ENCODE results near the gene SLC35B2.
A peak's percentile ranks its signal among the peaks of the same experiment; 100 is the strongest.
"Not testable (repeated sequence)": the region's sequence is repeated elsewhere in the genome, so short reads cannot be mapped to it uniquely, and the experiment has no call there.

Gene SLC35B2

GRCh38 chr6:44235891-44236516, 21.3 kb downstream of the SLC35B2 start:
- H3K4me1 ChIP-seq (ENCODE audit: insufficient read depth, insufficient read length), result peaks cover 10% of the 10 kb centered on the region
- H3K4me3 ChIP-seq (ENCODE audit: insufficient read length, low read depth), result no peak overlapping the region
- no peaks in the 10 kb centered on the region for H3K9me3 ChIP-seq (ENCODE audit: insufficient read depth, low read length)
- no peak for DNase-seq (ENCODE audit: low read depth, low spot score)
- H3K36me3 ChIP-seq (ENCODE audit: insufficient read depth, insufficient read length, low read length), result peaks cover 39% of the 10 kb centered on the region
- H3K9ac ChIP-seq (ENCODE audit: insufficient read length, low read depth), result no peak overlapping the region
- H3K27me3 ChIP-seq (ENCODE audit: insufficient read depth, insufficient read length), result no peaks in the 10 kb centered on the region
- TF ChIP-seq ZNF274 (IDR thresholded peaks at IDR 0.05; ENCODE audit: low read depth, low read length) (no peak), YY1 (IDR thresholded peaks at IDR 0.05; ENCODE audit: insufficient read depth, insufficient read length) (no peak), SUZ12 (IDR thresholded peaks at IDR 0.05; ENCODE audit: extremely low read depth, insufficient read depth, insufficient read length) (no peak)

- H3K4me3 ChIP-seq (ENCODE audit: insufficient read length, low read depth), result no peak overlapping the region
- peak overlapping the region; percentile 50 for H3K9ac ChIP-seq (ENCODE audit: insufficient read length, low read depth)
- DNase-seq (ENCODE audit: low read depth, low spot score), result no peak
- H3K36me3 ChIP-seq (ENCODE audit: insufficient read depth, insufficient read length, low read length), result peaks cover 45% of the 10 kb centered on the region
- no peaks in the 10 kb centered on the region for H3K27me3 ChIP-seq (ENCODE audit: insufficient read depth, insufficient read length)
- TF ChIP-seq ZNF274 (IDR thresholded peaks at IDR 0.05; ENCODE audit: low read depth, low read length), result no peak
- no peak for TF ChIP-seq SUZ12 (IDR thresholded peaks at IDR 0.05; ENCODE audit: extremely low read depth, insufficient read depth, insufficient read length)
- no peaks in the 10 kb centered on the region for H3K9me3 ChIP-seq (ENCODE audit: insufficient read depth, low read length)
- H3K4me1 ChIP-seq (ENCODE audit: insufficient read depth, insufficient read length), result peaks cover 10% of the 10 kb centered on the region
Observed at GRCh38 chr6:44235269-44235668, 22.1 kb downstream of the SLC35B2 start.

GRCh38 chr6:44234101-44235025, 23.0 kb downstream of the SLC35B2 start:
- H3K36me3 ChIP-seq (ENCODE audit: insufficient read depth, insufficient read length, low read length), result peaks cover 54% of the 10 kb centered on the region
- no peak overlapping the region for H3K4me3 ChIP-seq (ENCODE audit: insufficient read length, low read depth)

DNA sequence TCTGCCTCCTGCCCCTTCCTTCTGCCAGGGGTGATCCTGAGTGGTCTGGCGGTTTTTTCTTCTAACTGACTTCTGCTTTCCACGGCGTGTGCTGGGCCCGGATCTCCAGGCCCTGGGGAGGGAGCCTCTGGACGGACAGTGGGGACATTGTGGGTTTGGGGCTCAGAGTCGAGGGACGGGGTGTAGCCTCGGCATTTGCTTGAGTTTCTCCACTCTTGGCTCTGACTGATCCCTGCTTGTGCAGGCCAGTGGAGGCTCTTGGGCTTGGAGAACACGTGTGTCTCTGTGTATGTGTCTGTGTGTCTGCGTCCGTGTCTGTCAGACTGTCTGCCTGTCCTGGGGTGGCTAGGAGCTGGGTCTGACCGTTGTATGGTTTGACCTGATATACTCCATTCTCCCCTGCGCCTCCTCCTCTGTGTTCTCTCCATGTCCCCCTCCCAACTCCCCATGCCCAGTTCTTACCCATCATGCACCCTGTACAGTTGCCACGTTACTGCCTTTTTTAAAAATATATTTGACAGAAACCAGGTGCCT, 23.7 kb downstream of the SLC35B2 start:
- Histone ChIP-seq H3K36me3 (ENCODE audit: insufficient read depth, insufficient read length, low read length) (peaks cover 59% of the 10 kb centered on the region), H3K27me3 (ENCODE audit: insufficient read depth, insufficient read length) (no peaks in the 10 kb centered on the region), H3K4me3 (ENCODE audit: insufficient read length, low read depth) (no peak overlapping the region), H3K4me1 (ENCODE audit: insufficient read depth, insufficient read length) (peaks cover 10% of the 10 kb centered on the region), H3K9me3 (ENCODE audit: insufficient read depth, low read length) (no peaks in the 10 kb centered on the region), H3K9ac (ENCODE audit: insufficient read length, low read depth) (peak overlapping the region; percentile 11)
- no peak for DNase-seq (ENCODE audit: low read depth, low spot score)
- no peak for TF ChIP-seq YY1 (IDR thresholded peaks at IDR 0.05; ENCODE audit: insufficient read depth, insufficient read length)
- TF ChIP-seq ZNF274 (IDR thresholded peaks at IDR 0.05; ENCODE audit: low read depth, low read length), result no peak
- no peak for TF ChIP-seq SUZ12 (IDR thresholded peaks at IDR 0.05; ENCODE audit: extremely low read depth, insufficient read depth, insufficient read length)

More at GRCh38 chr6:44234101-44235025, 23.0 kb downstream of the SLC35B2 start:
- peaks cover 10% of the 10 kb centered on the region for H3K4me1 ChIP-seq (ENCODE audit: insufficient read depth, insufficient read length)
- DNase-seq (ENCODE audit: low read depth, low spot score), result peak; percentile 66
- TF ChIP-seq SUZ12 (IDR thresholded peaks at IDR 0.05; ENCODE audit: extremely low read depth, insufficient read depth, insufficient read length) (no peak), ZNF274 (IDR thresholded peaks at IDR 0.05; ENCODE audit: low read depth, low read length) (no peak), YY1 (IDR thresholded peaks at IDR 0.05; ENCODE audit: insufficient read depth, insufficient read length) (no peak)
- no peaks in the 10 kb centered on the region for H3K27me3 ChIP-seq (ENCODE audit: insufficient read depth, insufficient read length)
- no peaks in the 10 kb centered on the region for H3K9me3 ChIP-seq (ENCODE audit: insufficient read depth, low read length)
- H3K9ac ChIP-seq (ENCODE audit: insufficient read length, low read depth), result peak overlapping the region; percentile 50

GRCh38 chr6:44232676-44233566, 24.4 kb downstream of the SLC35B2 start:
- H3K27me3 ChIP-seq (ENCODE audit: insufficient read depth, insufficient read length), result no peaks in the 10 kb centered on the region
- H3K9me3 ChIP-seq (ENCODE audit: insufficient read depth, low read length), result no peaks in the 10 kb centered on the region
- TF ChIP-seq ZNF274 (IDR thresholded peaks at IDR 0.05; ENCODE audit: low read depth, low read length) (no peak), YY1 (IDR thresholded peaks at IDR 0.05; ENCODE audit: insufficient read depth, insufficient read length) (no peak), SUZ12 (IDR thresholded peaks at IDR 0.05; ENCODE audit: extremely low read depth, insufficient read depth, insufficient read length) (no peak)
- no peak overlapping the region for H3K9ac ChIP-seq (ENCODE audit: insufficient read length, low read depth)
- H3K4me1 ChIP-seq (ENCODE audit: insufficient read depth, insufficient read length), result peaks cover 10% of the 10 kb centered on the region
- no peak overlapping the region for H3K4me3 ChIP-seq (ENCODE audit: insufficient read length, low read depth)
- peaks cover 59% of the 10 kb centered on the region for H3K36me3 ChIP-seq (ENCODE audit: insufficient read depth, insufficient read length, low read length)
- DNase-seq (ENCODE audit: low read depth, low spot score), result no peak

DNA sequence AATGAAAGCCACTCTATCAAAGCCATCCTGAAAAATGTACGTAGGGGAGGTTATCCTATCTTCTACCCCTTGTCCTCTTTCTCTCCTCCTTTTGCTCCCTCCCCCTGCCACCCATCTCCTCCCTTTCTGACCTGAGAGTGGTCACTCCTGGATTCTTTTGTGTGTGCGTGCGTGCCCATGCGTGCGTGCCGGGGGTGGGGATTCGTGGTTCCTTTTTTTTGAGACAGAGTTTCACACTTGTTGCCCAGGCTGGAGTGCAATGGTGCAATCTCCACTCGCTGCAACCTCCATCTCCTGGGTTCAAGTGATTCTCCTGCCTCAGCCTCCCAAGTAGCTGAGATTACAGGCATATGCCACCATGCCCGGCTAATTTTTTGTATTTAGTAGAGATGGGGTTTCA, 25.9 kb downstream of the SLC35B2 start:
- H3K4me1 ChIP-seq (ENCODE audit: insufficient read depth, insufficient read length), result peaks cover 15% of the 10 kb centered on the region

More for the DNA sequence above, 25.9 kb downstream of the SLC35B2 start:
- DNase-seq (ENCODE audit: low read depth, low spot score); H3K27me3 ChIP-seq (ENCODE audit: insufficient read depth, insufficient read length); H3K9ac ChIP-seq (ENCODE audit: insufficient read length, low read depth); H3K4me3 ChIP-seq (ENCODE audit: insufficient read length, low read depth); H3K9me3 ChIP-seq (ENCODE audit: insufficient read depth, low read length): not testable (repeated sequence)
- H3K36me3 ChIP-seq (ENCODE audit: insufficient read depth, insufficient read length, low read length), result peaks cover 59% of the 10 kb centered on the region
